C4-2B (cell line): ENCODE data around the gene TAPT1.

ENCODE experiments used
- ZFX ChIP-seq: fragments of 450-650 bp; IDR thresholded peaks from 2 replicates; pipeline ENCODE4 v1.6.1; 2017
- TF ChIP-seq, protein P1 (sequence below): fragments of 450-650 bp; conservative IDR thresholded peaks from 2 replicates; pipeline ENCODE4 v1.5.1; 2017; ENCODE audit warnings: mild to moderate bottlenecking

DNA sequence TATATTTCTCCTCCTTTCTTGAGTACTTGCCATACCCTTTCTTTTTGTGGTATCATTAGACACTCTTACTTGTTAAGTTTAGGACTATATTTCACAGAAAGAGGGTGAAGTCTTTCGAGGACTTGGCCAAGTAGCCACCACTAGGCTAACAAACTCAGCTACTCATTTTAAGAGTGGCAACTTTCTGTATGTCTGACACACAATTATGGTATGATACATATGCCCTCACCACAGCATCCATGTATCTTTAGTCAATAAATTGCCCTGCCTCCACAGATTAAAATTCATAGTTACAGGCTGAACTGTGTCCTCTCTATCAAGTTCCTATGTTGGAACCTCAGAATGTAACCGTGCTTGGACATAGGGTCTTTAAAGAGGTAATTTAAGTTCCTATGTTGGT, 23.2 kb downstream of the TAPT1 start:
- TF ChIP-seq, protein P1, sequence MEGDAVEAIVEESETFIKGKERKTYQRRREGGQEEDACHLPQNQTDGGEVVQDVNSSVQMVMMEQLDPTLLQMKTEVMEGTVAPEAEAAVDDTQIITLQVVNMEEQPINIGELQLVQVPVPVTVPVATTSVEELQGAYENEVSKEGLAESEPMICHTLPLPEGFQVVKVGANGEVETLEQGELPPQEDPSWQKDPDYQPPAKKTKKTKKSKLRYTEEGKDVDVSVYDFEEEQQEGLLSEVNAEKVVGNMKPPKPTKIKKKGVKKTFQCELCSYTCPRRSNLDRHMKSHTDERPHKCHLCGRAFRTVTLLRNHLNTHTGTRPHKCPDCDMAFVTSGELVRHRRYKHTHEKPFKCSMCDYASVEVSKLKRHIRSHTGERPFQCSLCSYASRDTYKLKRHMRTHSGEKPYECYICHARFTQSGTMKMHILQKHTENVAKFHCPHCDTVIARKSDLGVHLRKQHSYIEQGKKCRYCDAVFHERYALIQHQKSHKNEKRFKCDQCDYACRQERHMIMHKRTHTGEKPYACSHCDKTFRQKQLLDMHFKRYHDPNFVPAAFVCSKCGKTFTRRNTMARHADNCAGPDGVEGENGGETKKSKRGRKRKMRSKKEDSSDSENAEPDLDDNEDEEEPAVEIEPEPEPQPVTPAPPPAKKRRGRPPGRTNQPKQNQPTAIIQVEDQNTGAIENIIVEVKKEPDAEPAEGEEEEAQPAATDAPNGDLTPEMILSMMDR = no peak
- TF ChIP-seq ZFX = no peak
